WTC11 (cell line): ENCODE results near the gene GZMM.

ENCODE experiments used
- CBFB ChIP-seq: sonication (generic); formaldehyde crosslinking; IDR thresholded peaks from 2 replicates; pipeline ENCODE4 v1.8.1; 2022; ENCODE audit warnings: mild to moderate bottlenecking, low read depth, missing genetic modification reagents
- CTCF ChIP-seq: fragments of 200-600 bp; IDR thresholded peaks from 2 replicates; pipeline ENCODE4 v1.8.0; 2022; ENCODE audit warnings: antibody characterized with exemption
- MLX ChIP-seq: sonication (generic); formaldehyde crosslinking; IDR thresholded peaks from 2 replicates; pipeline ENCODE4 v1.8.1; 2023; ENCODE audit warnings: mild to moderate bottlenecking, missing genetic modification reagents, moderate library complexity
- USF2 ChIP-seq: sonication (generic); formaldehyde crosslinking; IDR thresholded peaks from 2 replicates; pipeline ENCODE4 v1.8.1; 2023; ENCODE audit warnings: mild to moderate bottlenecking, missing genetic modification reagents, moderate library complexity
- ZNF263 ChIP-seq: sonication (generic); formaldehyde crosslinking; IDR thresholded peaks from 2 replicates; pipeline ENCODE4 v1.8.1; 2022; ENCODE audit warnings: low read depth, mild to moderate bottlenecking, moderate library complexity, missing genetic modification reagents

GRCh38 chr19:560121-560520, 16.3 kb downstream of the GZMM start:
- no peak for TF ChIP-seq MLX
- TF ChIP-seq CTCF, result no peak
- TF ChIP-seq USF2 (CRISPR knock-in tag), result no peak
- TF ChIP-seq CBFB (CRISPR knock-in tag), result no peak
- no peak for TF ChIP-seq ZNF263
